ENCODE measurements around the gene ABCC5.
"Not testable (repeated sequence)": the region's sequence is repeated elsewhere in the genome, so short reads cannot be mapped to it uniquely, and the experiment has no call there.

Gene ABCC5

GRCh38 chr3:184016169-184016570 is 1.5 kb downstream of the ABCC5 start:
- DNase-seq (ENCODE audit: low read depth, low spot score), result no peak

- DNase-seq (ENCODE audit: low read depth, low spot score), result no peak
Measured at GRCh38 chr3:184015381-184016019, 2.2 kb downstream of the ABCC5 start.

GRCh38 chr3:184011937-184012889 is 5.5 kb downstream of the ABCC5 start:
- DNase-seq (ENCODE audit: low read depth, low spot score), result no peak

- DNase-seq (ENCODE audit: low read depth, low spot score), result no peak
Measured at GRCh38 chr3:184011230-184011876, 6.3 kb downstream of the ABCC5 start.

GRCh38 chr3:184008161-184008560 is 9.5 kb downstream of the ABCC5 start:
- no peak for DNase-seq (ENCODE audit: low read depth, low spot score)

- not testable (repeated sequence) for DNase-seq (ENCODE audit: low read depth, low spot score)
Measured at GRCh38 chr3:184007143-184007813, 10.4 kb downstream of the ABCC5 start.

GRCh38 chr3:184005941-184006507 is 11.7 kb downstream of the ABCC5 start:
- no peak for DNase-seq (ENCODE audit: low read depth, low spot score)

- no peak for DNase-seq (ENCODE audit: low read depth, low spot score)
Measured at GRCh38 chr3:184004476-184004875, 13.2 kb downstream of the ABCC5 start.

- no peak for DNase-seq (ENCODE audit: low read depth, low spot score)
Measured at GRCh38 chr3:184003187-184003967, 14.3 kb downstream of the ABCC5 start.

GRCh38 chr3:184002469-184002868 is 15.2 kb downstream of the ABCC5 start:
- no peak for DNase-seq (ENCODE audit: low read depth, low spot score)

- DNase-seq (ENCODE audit: low read depth, low spot score), result no peak
Measured at GRCh38 chr3:184001761-184002160, 15.9 kb downstream of the ABCC5 start.

- DNase-seq (ENCODE audit: low read depth, low spot score), result no peak
Measured at GRCh38 chr3:183991403-183991802, 26.3 kb downstream of the ABCC5 start.

GRCh38 chr3:183988216-183988790 is 29.4 kb downstream of the ABCC5 start:
- no peak for DNase-seq (ENCODE audit: low read depth, low spot score)

GRCh38 chr3:183987000-183987600 is 30.6 kb downstream of the ABCC5 start:
- no peak for DNase-seq (ENCODE audit: low read depth, low spot score)

- DNase-seq (ENCODE audit: low read depth, low spot score), result no peak
Measured at GRCh38 chr3:183984749-183985729, 32.6 kb downstream of the ABCC5 start.

- DNase-seq (ENCODE audit: low read depth, low spot score), result no peak
Measured at GRCh38 chr3:183984127-183984740, 33.5 kb downstream of the ABCC5 start.

GRCh38 chr3:183981990-183982644 is 35.6 kb downstream of the ABCC5 start:
- no peak for DNase-seq (ENCODE audit: low read depth, low spot score)

GRCh38 chr3:183980403-183980802 is 37.3 kb downstream of the ABCC5 start:
- no peak for DNase-seq (ENCODE audit: low read depth, low spot score)

Data from activated naive CD8-positive, alpha-beta T cell treated with anti-CD3 and anti-CD28 coated beads, Interleukin-2, amount 50 U/mL, for 16 hours (primary cell).